ENCODE results near the gene NOD2. TPM values are rescaled to one million over a fixed set of nuclear protein-coding genes. Genes with fewer than 3 reads are reported as not detected.

NOD2 gene
- total RNA-seq, 1 experiment from 2014 or later = 0.11 TPM

- ATAC-seq (no peak), DNase-seq (ENCODE audit: low spot score) (no peak)
- ChIA-PET POLR2A (interaction anchor here (0.5 kb wide), 1 partner anchor 45 kb away, joined by 4 read pairs; no protein-coding TSS in a partner anchor), CTCF (interaction anchor here (0.7 to 2.9 kb wide), 6 partner anchors 12 to 327 kb away, joined by 3 to 11 read pairs (median 4); no protein-coding TSS in a partner anchor)
- H3K36me3 Mint-ChIP-seq = no peaks in the 10 kb centered on the region
- no peak overlapping the region for H3K4me3 Mint-ChIP-seq
- H3K27me3 Mint-ChIP-seq (ENCODE audit: low read depth) = no peaks in the 10 kb centered on the region; the same call in 1 of the 2 replicates
- no peak for TF ChIP-seq AR (CRISPR knock-in tag; IDR thresholded peaks at IDR 0.05)
- TF ChIP-seq ZNF281 (CRISPR knock-in tag; IDR thresholded peaks at IDR 0.05) = no peak
- no peak for TF ChIP-seq GTF2I (CRISPR knock-in tag; conservative IDR thresholded peaks at IDR 0.05)
- TF ChIP-seq CBFB (CRISPR knock-in tag; IDR thresholded peaks at IDR 0.05; ENCODE audit: low read depth) = no peak
- TF ChIP-seq ZBTB21 (CRISPR knock-in tag; IDR thresholded peaks at IDR 0.05; ENCODE audit: borderline replicate concordance) = no peak
- TF ChIP-seq ATF6 (CRISPR knock-in tag; IDR thresholded peaks at IDR 0.05) = no peak
- no peak for TF ChIP-seq TEAD1 (CRISPR knock-in tag; IDR thresholded peaks at IDR 0.05)
- TF ChIP-seq KAT7 (CRISPR knock-in tag; IDR thresholded peaks at IDR 0.05; ENCODE audit: borderline replicate concordance) = no peak
- TF ChIP-seq ZNF532 (CRISPR knock-in tag; IDR thresholded peaks at IDR 0.05; ENCODE audit: borderline replicate concordance) = no peak
- no peak for TF ChIP-seq HMGA2 (CRISPR knock-in tag; IDR thresholded peaks at IDR 0.05)
- no peak for TF ChIP-seq ZNF396 (CRISPR knock-in tag; IDR thresholded peaks at IDR 0.05; ENCODE audit: borderline replicate concordance)
- no peak overlapping the region for H3K27ac Mint-ChIP-seq
- H3K9me3 Mint-ChIP-seq = peaks cover 5% of the 10 kb centered on the region
- no peaks in the 10 kb centered on the region for H3K4me1 Mint-ChIP-seq
Observed at GRCh38 chr16:50653633-50654519, 39.5 kb upstream of the NOD2 start.
